Left colon (tissue), 2 donors: ENCODE measurements around the gene MTF1. TPM values are rescaled to one million over a fixed set of nuclear protein-coding genes. Genes with fewer than 3 reads are reported as not detected.

Source experiments
- ATAC-seq: fragments of 200-7000 bp; cut with Tn5 transposase; one replicate; pipeline ENCODE4 v1.9.1; 2020; ENCODE audit warnings: mild to moderate bottlenecking, moderate library complexity
- DNase-seq, 2 donors: peaks; one replicate each; pipeline ENCODE4 v3.0.0-alpha.2; 2020
- intact Hi-C, 2 donors: fragments of 100-400 bp; cut with DNase I in 1 of 2; cut with micrococcal nuclease in 1 of 2; formaldehyde crosslinking; loops; one replicate each; pipeline versions ENCODE4 v1.11.2 to v1.14.0; 2022; cut with DNase I, micrococcal nuclease
- total RNA-seq, 2 donors: library from RNA; stranded (reverse); fragmentation: NEBNext Ultra II Directional; extraction: Animal tissue kit (Norgen Biotek cat#: 25700); gene quantifications; one replicate each; pipeline ENCODE4 v1.2.1, GENCODE V29; 2021
- donor health status: DM: no; HTN: no; CAD: no.
- donor health status: DM: yes; HTN: yes; CAD: no.

MTF1 gene
- total RNA-seq, 2 donors from 2014 or later = 28.0 to 37.9 TPM

- ATAC-seq (no peak), DNase-seq (no peak)
- intact Hi-C loops = no loop called here
Measured at GRCh38 chr1:37878071-37878470, 18.7 kb upstream of the MTF1 start.

- intact Hi-C loops = no loop called here
- no peak for ATAC-seq
- DNase-seq = no peak
Measured at GRCh38 chr1:37875833-37876232, 16.4 kb upstream of the MTF1 start.

DNA sequence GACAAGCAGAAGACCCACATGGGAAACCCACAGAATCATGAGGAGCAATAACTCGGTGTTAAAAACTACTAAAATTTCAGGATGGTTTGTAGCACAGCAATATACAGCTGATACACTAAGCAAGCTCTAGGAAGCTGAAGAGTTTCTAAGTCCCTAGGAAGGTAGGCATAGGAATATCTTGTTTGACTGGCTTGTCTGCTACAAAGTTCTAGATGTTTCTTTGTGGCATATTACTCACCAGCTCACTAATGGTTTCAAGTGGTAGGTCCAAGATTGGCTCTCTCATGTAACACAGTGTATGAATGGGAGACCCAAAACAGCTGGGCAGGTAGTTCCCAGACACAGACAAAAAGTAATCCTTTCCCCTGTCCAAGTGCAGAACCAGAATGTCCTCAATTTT lies 13.3 kb upstream of the MTF1 start:
- intact Hi-C loops = no loop called here
- no peak for ATAC-seq
- no peak for DNase-seq

DNA sequence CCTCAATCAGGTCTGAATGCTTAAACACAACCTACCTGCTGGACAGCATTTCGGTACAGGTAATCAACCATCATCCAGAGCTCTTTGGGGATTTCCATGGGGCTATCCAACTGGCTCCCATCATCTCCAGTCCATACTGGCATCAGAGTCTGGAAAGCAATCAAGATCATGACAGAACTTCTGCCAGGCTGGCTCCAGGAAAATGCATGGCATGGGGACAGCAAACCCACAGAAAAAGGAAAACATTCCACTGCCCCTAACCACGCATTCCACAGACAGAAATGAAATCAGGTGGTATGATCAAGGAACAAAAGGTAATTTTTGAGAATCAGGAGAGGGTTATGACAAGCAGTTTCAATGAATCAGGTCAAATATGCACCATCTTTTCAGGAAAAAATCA lies 9.1 kb upstream of the MTF1 start:
- intact Hi-C loops = no loop called here
- DNase-seq = no peak
- ATAC-seq = no peak

DNA sequence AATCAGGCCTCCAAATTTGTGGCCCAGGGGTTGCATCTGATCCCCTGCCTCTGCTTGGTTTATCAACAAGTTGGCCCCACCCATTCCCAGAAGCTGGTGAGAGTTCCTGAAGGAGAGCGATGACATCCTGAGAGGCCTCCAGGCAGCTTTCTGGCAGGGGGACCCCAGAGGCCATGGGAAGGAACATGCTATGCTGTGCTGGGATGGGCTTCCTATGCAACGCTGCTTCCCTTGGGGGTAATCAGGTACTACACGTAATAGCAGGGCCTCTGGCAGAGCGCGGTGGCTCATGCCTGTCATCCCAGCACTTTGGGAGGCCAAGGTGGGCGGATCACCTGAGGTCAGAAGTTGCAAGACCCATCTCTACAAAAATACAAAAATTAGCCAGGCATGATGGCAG lies 8.4 kb upstream of the MTF1 start:
- ATAC-seq = no peak

DNA sequence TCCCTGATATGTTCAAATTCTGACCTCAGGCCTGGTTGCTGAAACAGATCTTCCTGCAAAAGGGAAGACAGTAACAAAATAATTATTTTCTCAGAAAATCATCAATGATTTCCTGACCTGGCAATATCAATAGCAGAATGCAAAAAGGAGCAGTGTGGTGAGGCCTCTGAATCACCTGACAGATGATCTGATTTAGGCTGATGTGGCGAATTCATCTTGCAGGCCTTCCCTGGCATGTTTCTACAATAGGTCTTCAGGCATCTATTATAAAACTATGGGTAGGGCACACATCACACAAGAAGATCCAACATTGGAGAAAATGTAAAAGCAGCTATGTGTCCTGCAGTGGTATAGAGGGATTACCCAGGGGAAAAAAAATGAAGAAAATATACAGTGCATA lies 7.1 kb upstream of the MTF1 start:
- DNase-seq = no peak
- intact Hi-C loops = no loop called here
- no peak for ATAC-seq

More for the DNA sequence above, 8.4 kb upstream of the MTF1 start:
- intact Hi-C loops = no loop called here
- no peak for DNase-seq

DNA sequence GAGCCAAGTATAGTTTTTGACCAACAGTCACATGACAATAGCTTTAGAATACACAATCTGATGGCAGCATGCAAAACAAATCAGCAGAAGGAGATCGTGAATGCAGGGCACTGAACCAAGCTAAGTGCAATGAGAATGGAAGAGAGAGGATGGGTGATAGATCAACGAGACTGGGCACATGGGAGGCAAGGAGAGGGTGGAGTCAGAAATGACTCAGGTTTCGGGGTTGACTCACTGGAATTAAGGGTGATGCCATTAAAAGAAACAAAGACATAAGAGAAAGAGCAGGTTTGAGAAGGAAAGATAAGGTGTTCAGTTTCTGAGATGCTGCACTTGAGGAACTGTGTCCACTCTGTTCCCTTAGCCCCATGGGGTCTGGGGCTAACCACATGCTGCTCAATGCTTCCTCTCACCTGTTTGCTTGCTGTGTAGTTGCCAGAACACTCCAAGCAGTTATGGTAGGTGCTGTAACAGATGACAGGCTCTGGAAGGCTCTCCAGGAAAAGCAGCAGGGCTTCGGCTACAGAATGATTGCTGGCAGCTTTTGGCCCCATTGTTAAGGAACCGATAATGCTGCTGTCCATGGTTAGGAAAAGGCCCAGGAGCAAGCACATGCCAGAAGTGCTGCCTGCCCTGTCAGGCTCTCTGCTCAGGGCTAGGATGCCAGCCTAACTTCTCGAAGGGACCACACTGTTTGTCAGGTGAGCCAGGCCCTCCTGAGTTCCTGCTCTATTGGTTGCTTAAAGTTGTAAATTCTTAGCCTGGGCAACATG lies 6.1 kb upstream of the MTF1 start:
- no peak for DNase-seq
- intact Hi-C loops = no loop called here
- no peak for ATAC-seq

DNA sequence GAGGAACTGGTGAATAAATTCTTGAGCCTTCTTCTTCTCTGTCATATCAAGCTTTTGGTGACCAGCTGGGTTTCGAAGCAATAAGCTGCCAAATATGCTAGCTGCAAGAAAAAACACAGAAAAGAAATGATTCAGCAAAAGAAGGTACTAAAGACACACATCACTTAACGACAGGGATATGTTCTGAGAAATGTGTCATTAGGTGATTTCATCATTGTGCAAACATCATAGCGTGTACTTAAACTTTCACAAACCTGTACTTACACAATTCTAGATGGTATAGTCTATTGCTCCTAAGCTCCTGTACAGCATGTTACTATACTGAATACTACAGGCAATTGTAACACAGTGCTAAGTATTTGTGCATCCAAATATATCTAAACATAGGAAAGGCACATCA lies 2.9 kb upstream of the MTF1 start:
- ATAC-seq (no peak), DNase-seq (no peak)
- intact Hi-C loops = no loop called here

DNA sequence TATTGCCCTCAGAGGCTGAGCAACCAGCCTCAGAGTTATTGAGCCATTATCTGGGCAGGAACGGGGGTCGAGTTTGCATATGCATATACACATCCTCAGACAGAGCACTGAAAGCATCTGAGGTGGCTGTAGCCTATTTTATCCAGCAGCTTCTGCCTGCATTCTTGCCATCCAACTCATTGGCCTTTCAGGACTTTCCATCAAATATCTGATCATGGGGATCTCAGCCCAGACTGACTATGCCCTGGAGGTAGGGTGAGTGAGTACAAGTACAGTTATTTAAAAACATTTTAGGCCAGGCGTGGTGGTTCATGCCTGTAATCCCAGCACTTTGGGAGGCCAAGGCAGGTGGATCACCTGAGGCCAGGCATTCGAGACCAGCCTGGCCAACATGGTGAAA lies 1.8 kb upstream of the MTF1 start:
- no peak for ATAC-seq
- intact Hi-C loops = no loop called here

GRCh38 chr1:37860346-37860666 lies 914 bp upstream of the MTF1 start:
- intact Hi-C loops = no loop called here
- no peak for ATAC-seq
- no peak for DNase-seq

More for the DNA sequence above, 1.8 kb upstream of the MTF1 start:
- no peak for DNase-seq

- ATAC-seq (peak; percentile 5), DNase-seq (no peak)
- intact Hi-C loops = no loop called here
Measured at GRCh38 chr1:37858931-37859506, 373 bp downstream of the MTF1 start.

GRCh38 chr1:37854406-37854805 lies 5.0 kb downstream of the MTF1 start:
- intact Hi-C loops = no loop called here
- DNase-seq (no peak), ATAC-seq (no peak)

- no peak for DNase-seq
- ATAC-seq = no peak
- intact Hi-C loops = no loop called here
Measured at GRCh38 chr1:37853157-37853556, 6.2 kb downstream of the MTF1 start.

- intact Hi-C loops = no loop called here
- ATAC-seq (no peak), DNase-seq (no peak)
Measured at GRCh38 chr1:37851782-37852210, 7.6 kb downstream of the MTF1 start.

DNA sequence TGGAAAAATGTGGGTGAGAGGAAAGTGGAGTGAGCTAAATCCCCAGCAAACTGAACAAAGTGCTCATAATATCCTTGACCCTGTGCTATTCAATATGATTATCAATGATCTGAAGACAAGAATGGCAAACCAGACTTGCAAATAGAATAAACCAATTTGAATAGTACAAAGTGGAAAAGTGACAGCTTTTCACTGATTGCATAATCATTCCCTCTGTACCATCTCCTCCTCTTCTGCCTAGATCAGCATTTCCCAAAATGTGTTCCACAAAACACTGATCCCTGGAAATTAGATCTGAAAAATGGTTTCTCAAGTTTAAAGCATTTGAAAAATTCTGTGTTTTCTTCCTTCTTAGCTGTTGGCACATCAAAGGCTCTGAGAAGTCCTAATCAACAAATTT lies 8.1 kb downstream of the MTF1 start:
- intact Hi-C loops = no loop called here
- ATAC-seq (no peak), DNase-seq (no peak)

GRCh38 chr1:37850352-37850955 lies 8.9 kb downstream of the MTF1 start:
- ATAC-seq = no peak
- intact Hi-C loops = no loop called here
- DNase-seq = no peak

GRCh38 chr1:37849480-37849879 lies 9.9 kb downstream of the MTF1 start:
- DNase-seq (no peak), ATAC-seq (no peak)
- intact Hi-C loops = no loop called here

- ATAC-seq (peak; percentile 98), DNase-seq (peak in 1 of 2 donors; percentile 19)
- intact Hi-C loops = no loop called here
Measured at GRCh38 chr1:37846647-37847339, 12.6 kb downstream of the MTF1 start.

- DNase-seq (no peak), ATAC-seq (no peak)
- intact Hi-C loops = no loop called here
Measured at GRCh38 chr1:37845786-37846185, 13.6 kb downstream of the MTF1 start.

- DNase-seq = no peak
- ATAC-seq = peak; percentile 16
- intact Hi-C loops = no loop called here
Measured at GRCh38 chr1:37845049-37845646, 14.2 kb downstream of the MTF1 start.
